OCI-LY1 (cell line): ENCODE data around the gene SPSB1.

ENCODE experiments used
- H2AFZ ChIP-seq: fragments of 200-600 bp; sonication (generic), shearing (Covaris generic); 2 replicates; pipeline ENCODE4 v1.6.0; 2014; ENCODE audit warnings: antibody characterized with exemption, mild to moderate bottlenecking, low read length
- H3F3A ChIP-seq: fragments of 200-600 bp; sonication (generic), shearing (Covaris generic); 2 replicates; pipeline ENCODE4 v1.6.0; 2014; ENCODE audit warnings: mild to moderate bottlenecking, antibody characterized with exemption, low read length, moderate library complexity; ENCODE audit not compliant: insufficient read depth
- H3K27ac ChIP-seq: fragments of 200-600 bp; sonication (generic); 2 replicates; pipeline ENCODE4 v1.5.1; 2014; ENCODE audit warnings: low read length, mixed run types, mild to moderate bottlenecking, low read depth; ENCODE audit not compliant: poor library complexity, severe bottlenecking
- H3K27me3 ChIP-seq: fragments of 200-600 bp; sonication (generic); 2 replicates; pipeline ENCODE4 v1.6.0; 2014; ENCODE audit warnings: antibody characterized with exemption, mild to moderate bottlenecking, low read length, moderate library complexity; ENCODE audit not compliant: insufficient read depth
- H3K36me3 ChIP-seq: fragments of 200-600 bp; sonication (generic); 2 replicates; pipeline ENCODE4 v1.6.1; 2014; ENCODE audit warnings: mild to moderate bottlenecking, antibody characterized with exemption, low read length, moderate library complexity, mixed read lengths; ENCODE audit not compliant: insufficient read depth
- H3K4me1 ChIP-seq: fragments of 200-600 bp; sonication (generic); 2 replicates; pipeline ENCODE4 v1.5.1; 2014; ENCODE audit warnings: mild to moderate bottlenecking, low read length, moderate library complexity; ENCODE audit not compliant: insufficient read depth, severe bottlenecking
- H3K4me2 ChIP-seq: fragments of 200-600 bp; sonication (generic), shearing (Covaris generic); 2 replicates; pipeline ENCODE4 v1.6.1; 2014; ENCODE audit warnings: low read length
- H3K4me3 ChIP-seq: fragments of 200-600 bp; sonication (generic); 2 replicates; pipeline ENCODE4 v1.5.1; 2014; ENCODE audit warnings: low read length, low read depth, mild to moderate bottlenecking, mixed read lengths; ENCODE audit not compliant: poor library complexity, severe bottlenecking
- H3K79me2 ChIP-seq: fragments of 200-600 bp; shearing (Covaris generic); 2 replicates; pipeline ENCODE4 v1.6.1; 2016; ENCODE audit warnings: mixed run types, low read length, mixed read lengths; ENCODE audit not compliant: insufficient read depth
- H3K9ac ChIP-seq: fragments of 200-600 bp; sonication (generic), shearing (Covaris generic); 2 replicates; pipeline ENCODE4 v1.6.1; 2014; ENCODE audit warnings: mild to moderate bottlenecking, low read length, mixed read lengths
- H3K9me2 ChIP-seq: fragments of 200-600 bp; sonication (generic), shearing (Covaris generic); 2 replicates; pipeline ENCODE4 v1.6.1; 2014; ENCODE audit warnings: low read depth, mild to moderate bottlenecking, low read length, mixed read lengths
- H3K9me3 ChIP-seq: fragments of 200-600 bp; shearing (Covaris generic); 2 replicates; pipeline ENCODE4 v1.6.1; 2014; ENCODE audit warnings: low read length, mixed read lengths
- H4K20me1 ChIP-seq: fragments of 200-600 bp; sonication (generic), shearing (Covaris generic); 2 replicates; pipeline ENCODE4 v1.6.0; 2016; ENCODE audit warnings: mild to moderate bottlenecking, low read length; ENCODE audit not compliant: insufficient read depth
- CTCF ChIP-seq: fragments of 200-600 bp; sonication (generic), shearing (Covaris generic); IDR thresholded peaks from 2 replicates; pipeline ENCODE4 v1.5.1; 2017; ENCODE audit warnings: mild to moderate bottlenecking, antibody characterized with exemption, low read length, moderate library complexity, mixed read lengths
- EZH2 ChIP-seq: fragments of 200-600 bp; sonication (generic), shearing (Covaris generic); IDR thresholded peaks from 2 replicates; pipeline ENCODE4 v1.8.0; 2017; ENCODE audit warnings: borderline replicate concordance, mixed run types, mild to moderate bottlenecking, antibody characterized with exemption, low read length, moderate library complexity, mixed read lengths

The SPSB1 gene

DNA sequence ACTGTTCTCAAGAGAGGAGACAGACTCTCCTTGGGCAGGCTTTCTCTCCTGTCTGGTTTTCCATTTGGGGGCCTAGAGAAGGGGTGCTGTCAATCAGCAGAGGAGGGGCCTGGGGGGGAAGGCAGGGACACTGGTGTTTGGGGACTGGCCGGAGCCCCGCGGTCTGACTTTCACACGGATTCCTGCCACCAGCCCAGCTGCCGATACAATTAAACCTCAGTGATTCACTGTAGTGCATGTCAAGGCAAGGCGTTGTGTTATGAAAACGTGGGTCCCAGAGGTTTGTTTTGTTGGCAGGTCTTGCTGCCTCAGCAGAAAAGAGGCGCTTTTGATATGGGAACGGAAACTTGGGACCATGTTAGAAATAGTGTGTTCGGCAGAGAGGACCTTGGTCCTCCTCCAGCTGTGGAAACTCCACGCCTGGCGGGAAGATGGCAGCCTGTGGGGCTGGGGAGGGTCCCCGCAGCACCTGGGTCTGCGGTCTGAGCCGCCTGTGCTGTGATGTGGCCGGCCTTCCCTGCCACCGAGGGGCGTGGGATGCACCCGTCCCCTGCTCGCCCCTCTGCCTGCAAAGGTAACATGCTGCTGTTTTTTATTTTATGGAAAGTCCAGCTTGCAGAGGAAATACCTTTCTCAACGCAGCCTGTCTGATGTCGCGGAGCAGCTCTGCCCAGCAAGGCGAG lies 47.6 kb downstream of the SPSB1 start:
- no peaks in the 10 kb centered on the region for H3K79me2 ChIP-seq

DNA sequence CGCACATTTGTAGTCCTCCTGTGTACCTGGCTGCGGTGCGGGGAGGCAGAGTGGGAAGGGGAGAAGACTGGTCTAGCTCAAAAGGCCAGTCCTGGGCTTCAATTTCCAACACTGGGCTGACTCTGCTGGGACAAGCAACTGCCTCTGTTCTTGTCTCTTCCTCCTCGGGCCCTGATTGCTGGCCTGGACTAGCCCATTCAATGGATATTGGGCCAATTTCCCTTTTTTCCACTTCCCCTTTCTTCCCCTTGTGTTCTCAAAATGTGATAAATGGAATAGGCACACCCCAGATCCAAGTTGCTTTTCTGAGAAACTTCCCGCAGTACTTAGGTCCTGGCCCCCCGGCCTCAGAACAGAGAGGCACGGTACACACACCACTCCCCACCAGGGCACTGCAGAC lies 48.2 kb downstream of the SPSB1 start:
- Histone ChIP-seq H3K9me3 (no peaks in the 10 kb centered on the region), H3K4me3 (no peak overlapping the region), H3K4me1 (peaks cover 20% of the 10 kb centered on the region), H4K20me1 (no peaks in the 10 kb centered on the region), H3F3A (no peaks in the 10 kb centered on the region), H2AFZ (no peak overlapping the region), H3K9ac (no peak overlapping the region), H3K27ac (no peak overlapping the region), H3K4me2 (no peak overlapping the region), H3K79me2 (no peaks in the 10 kb centered on the region), H3K27me3 (no peaks in the 10 kb centered on the region; the same call in 1 of the 2 replicates), H3K9me2 (no peaks in the 10 kb centered on the region), H3K36me3 (0 out of 2 replicates have a peak, but pooled peaks cover 6% of the 10 kb centered on the region)
- no peak for TF ChIP-seq CTCF
- TF ChIP-seq EZH2: no peak

More for the DNA sequence above, 47.6 kb downstream of the SPSB1 start:
- Histone ChIP-seq H3F3A (no peaks in the 10 kb centered on the region), H3K9ac (no peak overlapping the region), H3K36me3 (0 out of 2 replicates have a peak, but pooled peaks cover 6% of the 10 kb centered on the region), H4K20me1 (no peaks in the 10 kb centered on the region), H3K27me3 (no peaks in the 10 kb centered on the region; the same call in 1 of the 2 replicates), H2AFZ (no peak overlapping the region), H3K9me3 (no peaks in the 10 kb centered on the region), H3K4me2 (no peak overlapping the region), H3K27ac (no peak overlapping the region), H3K4me1 (peaks cover 20% of the 10 kb centered on the region), H3K4me3 (no peak overlapping the region), H3K9me2 (no peaks in the 10 kb centered on the region)
- TF ChIP-seq CTCF (no peak), EZH2 (no peak)

GRCh38 chr1:9341301-9341845 lies 48.7 kb downstream of the SPSB1 start:
- Histone ChIP-seq H2AFZ (no peak overlapping the region), H3K79me2 (no peaks in the 10 kb centered on the region), H3K36me3 (0 out of 2 replicates have a peak, but pooled peaks cover 6% of the 10 kb centered on the region), H3K4me2 (no peak overlapping the region), H3K4me3 (no peak overlapping the region), H3K9ac (no peak overlapping the region), H3K9me3 (no peaks in the 10 kb centered on the region), H4K20me1 (no peaks in the 10 kb centered on the region), H3K4me1 (peaks cover 25% of the 10 kb centered on the region), H3K27me3 (no peaks in the 10 kb centered on the region; the same call in 1 of the 2 replicates), H3F3A (no peaks in the 10 kb centered on the region), H3K27ac (no peak overlapping the region), H3K9me2 (no peaks in the 10 kb centered on the region)
- TF ChIP-seq EZH2: no peak
- TF ChIP-seq CTCF: no peak
